ENCODE results near the gene RPS27L. TPM values are rescaled to one million over a fixed set of nuclear protein-coding genes. Genes with fewer than 3 reads are reported as not detected.

RPS27L gene
- total RNA-seq, 1 experiment from 2014 or later = 72.8 TPM

DNA sequence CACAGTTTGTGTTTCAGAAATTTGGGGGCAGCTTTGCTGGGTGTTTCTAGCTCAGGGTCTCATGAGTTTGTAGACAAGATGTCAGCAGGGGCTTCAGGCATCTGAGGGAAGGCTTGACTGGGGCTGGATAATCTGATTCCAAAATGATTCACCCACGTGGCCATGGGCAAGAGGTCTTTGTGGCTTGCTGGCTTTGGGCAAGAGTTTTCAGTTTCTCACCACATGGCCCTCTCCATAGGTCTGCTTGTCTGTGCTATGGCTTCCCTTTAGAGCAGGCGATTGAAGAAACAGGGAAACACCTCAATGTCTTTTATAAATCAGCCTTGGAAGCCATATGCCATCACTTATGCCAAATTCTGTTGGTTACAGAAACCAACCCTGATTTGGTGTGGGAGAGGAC, 11.9 kb downstream of the RPS27L start:
- H3K27me3 ChIP-seq (ENCODE audit: low read length) = no peaks in the 10 kb centered on the region
- H3K9me3 ChIP-seq (ENCODE audit: low read length) = no peaks in the 10 kb centered on the region
- H3K4me2 ChIP-seq (ENCODE audit: low read depth, low read length, poor library complexity, severe bottlenecking) = no peak overlapping the region
- no peaks in the 10 kb centered on the region for H4K20me1 ChIP-seq (ENCODE audit: insufficient read depth, low read depth, low read length)
- H2AFZ ChIP-seq (ENCODE audit: low read length) = no peak overlapping the region
- H3K4me3 ChIP-seq (ENCODE audit: low read length) = no peak overlapping the region
- no peak overlapping the region for H3K27ac ChIP-seq (ENCODE audit: low read length)
- H3K79me2 ChIP-seq (ENCODE audit: low read length) = no peaks in the 10 kb centered on the region
- no peaks in the 10 kb centered on the region for H3K36me3 ChIP-seq (ENCODE audit: insufficient read depth, low read length)
- H3K9me2 ChIP-seq (replicated peaks; ENCODE audit: insufficient read depth, low read length) = no peaks in the 10 kb centered on the region
- no peaks in the 10 kb centered on the region for H3K4me1 ChIP-seq (ENCODE audit: low read length)
- no peak for DNase-seq
- H3K9ac ChIP-seq (ENCODE audit: low read length) = no peak overlapping the region

DNA sequence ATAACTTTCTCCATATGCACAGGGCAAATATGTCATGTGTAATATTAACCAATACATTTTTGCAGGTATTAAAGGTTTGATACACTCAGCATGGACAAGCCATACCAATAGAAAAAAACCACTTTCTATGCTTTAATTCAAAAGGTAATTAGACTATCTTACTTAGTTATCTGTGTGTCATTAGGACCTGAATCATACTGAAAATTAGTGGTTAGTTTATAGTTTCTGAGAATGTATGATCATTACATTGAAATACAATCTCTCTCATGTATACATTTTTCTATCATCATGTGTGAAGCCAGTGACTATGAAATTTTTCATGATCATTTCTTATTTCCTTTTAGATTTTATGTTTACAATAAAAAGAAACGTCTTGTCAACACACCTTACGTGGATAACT, 16.3 kb downstream of the RPS27L start:
- Histone ChIP-seq H3K27ac (ENCODE audit: low read length) (no peak overlapping the region), H3K36me3 (ENCODE audit: insufficient read depth, low read length) (no peaks in the 10 kb centered on the region)
- DNase-seq = no peak

DNA sequence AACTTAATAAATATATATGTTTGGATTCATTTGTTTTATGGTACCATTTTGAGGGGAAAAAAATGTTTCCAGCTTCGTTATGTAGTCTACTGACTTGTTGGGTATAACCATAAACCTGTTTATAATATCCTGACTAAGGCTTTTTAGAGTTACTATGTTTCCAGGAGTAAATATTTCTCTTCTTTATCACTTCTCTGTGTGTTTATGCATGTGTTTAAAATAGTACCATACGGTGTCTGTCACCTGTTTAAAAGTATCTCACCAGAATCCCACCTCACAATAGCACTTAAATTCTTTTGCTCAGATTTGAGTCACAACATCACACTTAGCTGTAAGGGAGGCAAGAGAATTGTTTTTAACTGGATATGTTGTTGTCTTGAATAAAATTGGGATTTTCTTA, 20.5 kb downstream of the RPS27L start:
- Histone ChIP-seq H3K4me3 (ENCODE audit: low read length) (no peak overlapping the region), H3K4me2 (ENCODE audit: low read depth, low read length, poor library complexity, severe bottlenecking) (no peak overlapping the region), H3K36me3 (ENCODE audit: insufficient read depth, low read length) (no peaks in the 10 kb centered on the region), H2AFZ (ENCODE audit: low read length) (no peak overlapping the region), H3K27ac (ENCODE audit: low read length) (no peak overlapping the region), H3K27me3 (ENCODE audit: low read length) (no peaks in the 10 kb centered on the region), H4K20me1 (ENCODE audit: insufficient read depth, low read depth, low read length) (no peaks in the 10 kb centered on the region), H3K9me3 (ENCODE audit: low read length) (no peaks in the 10 kb centered on the region), H3K4me1 (ENCODE audit: low read length) (peaks cover 9% of the 10 kb centered on the region), H3K79me2 (ENCODE audit: low read length) (no peaks in the 10 kb centered on the region), H3K9ac (ENCODE audit: low read length) (no peak overlapping the region), H3K9me2 (replicated peaks; ENCODE audit: insufficient read depth, low read length) (no peaks in the 10 kb centered on the region)
- no peak for DNase-seq

More for the DNA sequence above, 16.3 kb downstream of the RPS27L start:
- H3K4me1 ChIP-seq (ENCODE audit: low read length) = no peaks in the 10 kb centered on the region
- H4K20me1 ChIP-seq (ENCODE audit: insufficient read depth, low read depth, low read length) = no peaks in the 10 kb centered on the region
- no peak overlapping the region for H2AFZ ChIP-seq (ENCODE audit: low read length)
- no peaks in the 10 kb centered on the region for H3K9me3 ChIP-seq (ENCODE audit: low read length)
- H3K27me3 ChIP-seq (ENCODE audit: low read length) = no peaks in the 10 kb centered on the region
- no peaks in the 10 kb centered on the region for H3K79me2 ChIP-seq (ENCODE audit: low read length)
- H3K4me3 ChIP-seq (ENCODE audit: low read length) = no peak overlapping the region
- H3K4me2 ChIP-seq (ENCODE audit: low read depth, low read length, poor library complexity, severe bottlenecking) = no peak overlapping the region
- H3K9ac ChIP-seq (ENCODE audit: low read length) = no peak overlapping the region
- no peaks in the 10 kb centered on the region for H3K9me2 ChIP-seq (replicated peaks; ENCODE audit: insufficient read depth, low read length)

DNA sequence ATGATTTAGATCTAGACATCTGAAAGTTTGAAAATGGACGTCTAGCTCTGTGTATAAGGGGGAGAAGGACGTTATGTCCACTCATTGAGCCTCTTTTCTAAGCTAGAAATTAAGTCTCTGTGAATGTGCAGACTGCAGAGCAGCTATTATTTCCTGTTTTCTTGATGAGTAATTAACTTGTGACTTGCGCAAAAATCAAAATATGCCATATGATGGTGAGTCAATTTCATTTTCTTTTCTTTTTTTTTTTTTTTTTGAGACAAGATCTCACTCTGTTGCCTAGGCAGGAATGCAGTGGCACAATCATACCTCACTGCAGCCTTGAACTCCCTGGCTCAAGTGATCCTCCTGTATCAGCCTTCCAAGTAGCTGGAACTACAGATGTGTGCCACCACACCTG, 21.5 kb downstream of the RPS27L start:
- Histone ChIP-seq H3K4me2 (ENCODE audit: low read depth, low read length, poor library complexity, severe bottlenecking) (no peak overlapping the region), H3K9ac (ENCODE audit: low read length) (no peak overlapping the region), H3K9me2 (replicated peaks; ENCODE audit: insufficient read depth, low read length) (no peaks in the 10 kb centered on the region), H3K9me3 (ENCODE audit: low read length) (no peaks in the 10 kb centered on the region), H3K4me1 (ENCODE audit: low read length) (peaks cover 9% of the 10 kb centered on the region), H3K4me3 (ENCODE audit: low read length) (no peak overlapping the region), H4K20me1 (ENCODE audit: insufficient read depth, low read depth, low read length) (no peaks in the 10 kb centered on the region), H3K79me2 (ENCODE audit: low read length) (no peaks in the 10 kb centered on the region), H3K27ac (ENCODE audit: low read length) (no peak overlapping the region), H3K36me3 (ENCODE audit: insufficient read depth, low read length) (no peaks in the 10 kb centered on the region), H2AFZ (ENCODE audit: low read length) (no peak overlapping the region), H3K27me3 (ENCODE audit: low read length) (no peaks in the 10 kb centered on the region)
- DNase-seq = no peak

DNA sequence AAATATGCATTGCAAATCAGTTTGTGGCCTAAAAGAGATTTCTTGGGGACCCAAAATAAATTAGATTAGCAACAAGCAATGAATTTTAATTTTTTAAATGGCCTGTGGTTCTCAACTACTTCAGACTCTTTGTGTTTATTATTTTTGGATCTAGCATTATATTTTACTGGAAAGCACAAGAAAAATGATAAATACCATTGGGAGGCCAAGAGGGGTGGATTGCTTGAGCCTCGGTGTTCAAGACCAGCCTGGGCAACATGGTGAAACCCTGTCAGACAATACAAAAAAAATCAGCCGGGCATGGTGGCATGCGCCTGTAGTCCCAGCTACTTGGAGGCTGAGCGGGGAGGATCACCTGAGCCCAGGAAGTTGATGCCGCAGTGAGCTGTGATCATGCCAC, 22.0 kb downstream of the RPS27L start:
- Histone ChIP-seq H3K4me2 (ENCODE audit: low read depth, low read length, poor library complexity, severe bottlenecking) (no peak overlapping the region), H3K27ac (ENCODE audit: low read length) (no peak overlapping the region), H3K9me2 (replicated peaks; ENCODE audit: insufficient read depth, low read length) (no peaks in the 10 kb centered on the region), H3K9ac (ENCODE audit: low read length) (no peak overlapping the region), H4K20me1 (ENCODE audit: insufficient read depth, low read depth, low read length) (no peaks in the 10 kb centered on the region), H3K27me3 (ENCODE audit: low read length) (no peaks in the 10 kb centered on the region), H3K4me1 (ENCODE audit: low read length) (peaks cover 9% of the 10 kb centered on the region), H3K36me3 (ENCODE audit: insufficient read depth, low read length) (no peaks in the 10 kb centered on the region), H3K9me3 (ENCODE audit: low read length) (no peaks in the 10 kb centered on the region), H3K4me3 (ENCODE audit: low read length) (no peak overlapping the region), H2AFZ (ENCODE audit: low read length) (no peak overlapping the region), H3K79me2 (ENCODE audit: low read length) (no peaks in the 10 kb centered on the region)
- DNase-seq = no peak

DNA sequence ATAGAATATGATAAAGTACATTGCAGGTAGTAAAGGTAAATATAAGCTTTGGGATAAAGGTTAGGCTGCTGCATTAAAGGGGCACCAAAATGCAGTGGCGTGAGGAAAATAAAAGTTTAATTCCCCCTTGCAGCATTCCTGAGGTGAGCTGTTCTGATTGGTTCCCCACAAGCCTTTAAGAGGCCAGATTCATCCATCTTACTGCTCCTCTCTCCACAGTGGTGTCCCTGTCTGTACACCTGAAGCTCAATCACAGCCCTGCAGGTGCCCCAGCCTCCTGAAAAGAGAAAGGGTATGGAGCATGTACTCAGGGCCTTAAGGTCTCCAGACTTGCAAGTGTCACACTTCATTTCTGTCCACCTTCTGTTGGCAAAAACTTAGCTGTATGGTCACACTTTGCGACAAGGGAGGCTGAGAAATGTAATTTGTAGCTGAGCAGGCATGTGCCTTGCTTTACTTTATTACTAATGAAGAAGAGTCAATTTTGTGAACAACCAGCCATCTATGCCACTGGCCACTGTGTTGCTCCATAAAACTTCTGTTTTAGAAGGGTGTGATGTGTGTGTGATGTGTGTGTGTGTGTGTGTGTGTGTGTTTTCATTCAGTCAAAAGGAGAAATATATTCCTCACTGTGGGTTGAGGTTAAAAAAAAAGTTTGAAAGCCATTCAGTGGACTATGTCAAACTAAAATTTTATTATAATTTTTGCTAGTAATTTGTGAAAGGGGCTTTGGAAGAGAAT, 22.9 kb downstream of the RPS27L start:
- H3K4me2 ChIP-seq (ENCODE audit: low read depth, low read length, poor library complexity, severe bottlenecking) = no peak overlapping the region

DNA sequence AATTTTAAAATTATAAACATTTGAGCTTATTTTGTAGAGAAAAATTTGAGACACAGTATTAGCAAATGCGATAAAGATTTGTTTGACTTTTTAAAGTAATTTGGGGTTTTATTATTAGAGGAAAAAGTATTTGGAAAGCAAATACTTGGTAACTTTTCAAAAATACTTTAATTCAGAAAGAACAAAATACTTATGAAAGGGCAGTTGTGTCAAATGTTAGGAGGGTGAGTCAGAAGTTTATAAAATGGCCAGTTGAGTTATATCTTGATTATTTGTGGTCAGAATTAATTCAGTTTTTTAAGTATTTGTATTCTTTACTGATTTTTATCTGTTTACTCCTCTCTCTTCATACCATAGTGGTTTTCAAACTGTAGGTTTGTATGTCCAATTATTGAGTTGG, 23.5 kb downstream of the RPS27L start:
- Histone ChIP-seq H3K9me3 (ENCODE audit: low read length) (no peaks in the 10 kb centered on the region), H3K9ac (ENCODE audit: low read length) (no peak overlapping the region), H3K4me2 (ENCODE audit: low read depth, low read length, poor library complexity, severe bottlenecking) (no peak overlapping the region), H3K9me2 (replicated peaks; ENCODE audit: insufficient read depth, low read length) (no peaks in the 10 kb centered on the region), H2AFZ (ENCODE audit: low read length) (no peak overlapping the region), H3K27me3 (ENCODE audit: low read length) (no peaks in the 10 kb centered on the region), H3K79me2 (ENCODE audit: low read length) (no peaks in the 10 kb centered on the region), H3K4me1 (ENCODE audit: low read length) (peaks cover 9% of the 10 kb centered on the region), H3K36me3 (ENCODE audit: insufficient read depth, low read length) (no peaks in the 10 kb centered on the region), H3K27ac (ENCODE audit: low read length) (no peak overlapping the region), H3K4me3 (ENCODE audit: low read length) (no peak overlapping the region), H4K20me1 (ENCODE audit: insufficient read depth, low read depth, low read length) (no peaks in the 10 kb centered on the region)
- DNase-seq = no peak

More for the DNA sequence above, 22.9 kb downstream of the RPS27L start:
- DNase-seq = no peak
- Histone ChIP-seq H3K9me2 (replicated peaks; ENCODE audit: insufficient read depth, low read length) (no peaks in the 10 kb centered on the region), H3K27me3 (ENCODE audit: low read length) (no peaks in the 10 kb centered on the region), H3K27ac (ENCODE audit: low read length) (no peak overlapping the region), H3K9ac (ENCODE audit: low read length) (no peak overlapping the region), H3K4me1 (ENCODE audit: low read length) (peaks cover 9% of the 10 kb centered on the region), H3K36me3 (ENCODE audit: insufficient read depth, low read length) (no peaks in the 10 kb centered on the region), H3K4me3 (ENCODE audit: low read length) (no peak overlapping the region), H3K79me2 (ENCODE audit: low read length) (no peaks in the 10 kb centered on the region), H3K9me3 (ENCODE audit: low read length) (no peaks in the 10 kb centered on the region), H2AFZ (ENCODE audit: low read length) (no peak overlapping the region), H4K20me1 (ENCODE audit: insufficient read depth, low read depth, low read length) (no peaks in the 10 kb centered on the region)

DNA sequence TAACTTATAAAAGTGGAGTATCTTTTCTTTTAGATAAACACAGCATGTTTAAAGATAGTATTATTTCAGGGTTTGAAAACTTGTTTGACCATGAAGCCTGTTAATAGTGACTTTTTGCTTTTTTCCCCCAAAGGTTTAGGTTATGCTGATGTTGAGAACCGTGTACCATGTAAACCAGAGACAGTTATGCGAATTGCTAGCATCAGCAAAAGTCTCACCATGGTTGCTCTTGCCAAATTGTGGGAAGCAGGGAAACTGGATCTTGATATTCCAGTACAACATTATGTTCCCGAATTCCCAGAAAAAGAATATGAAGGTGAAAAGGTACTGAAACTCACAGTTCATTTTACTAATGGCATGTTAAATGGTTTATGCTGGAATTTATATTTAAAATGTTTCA, 30.6 kb downstream of the RPS27L start:
- Histone ChIP-seq H3K4me1 (ENCODE audit: low read length) (peaks cover 7% of the 10 kb centered on the region), H4K20me1 (ENCODE audit: insufficient read depth, low read depth, low read length) (no peaks in the 10 kb centered on the region), H3K79me2 (ENCODE audit: low read length) (0 out of 2 replicates have a peak, but pooled peaks cover 3% of the 10 kb centered on the region)

More for the DNA sequence above, 30.6 kb downstream of the RPS27L start:
- H3K27ac ChIP-seq (ENCODE audit: low read length) = no peak overlapping the region
- no peak overlapping the region for H3K4me2 ChIP-seq (ENCODE audit: low read depth, low read length, poor library complexity, severe bottlenecking)
- no peak overlapping the region for H3K4me3 ChIP-seq (ENCODE audit: low read length)
- no peaks in the 10 kb centered on the region for H3K36me3 ChIP-seq (ENCODE audit: insufficient read depth, low read length)
- H3K9me3 ChIP-seq (ENCODE audit: low read length) = no peaks in the 10 kb centered on the region
- no peaks in the 10 kb centered on the region for H3K9me2 ChIP-seq (replicated peaks; ENCODE audit: insufficient read depth, low read length)
- H3K27me3 ChIP-seq (ENCODE audit: low read length) = no peaks in the 10 kb centered on the region
- H3K9ac ChIP-seq (ENCODE audit: low read length) = no peak overlapping the region
- H2AFZ ChIP-seq (ENCODE audit: low read length) = no peak overlapping the region
- DNase-seq = no peak

Data from Karpas-422 (cell line).